H9 (cell line): Measurements from ENCODE around the gene CENPB. TPM values are rescaled to one million over a fixed set of nuclear protein-coding genes. Genes with fewer than 3 reads are reported as not detected.

ENCODE experiments used
- DNase-seq: peaks from one replicate; pipeline ENCODE4 v3.0.0-alpha.2; 2017
- H2AFZ ChIP-seq: one replicate; pipeline ENCODE4 v1.6.1; 2013; ENCODE audit warnings: mild to moderate bottlenecking, low read length, control low read depth, moderate library complexity
- H2AK5ac ChIP-seq: 2 replicates; pipeline ENCODE4 v1.6.1; 2013; ENCODE audit warnings: low read length, control low read depth, mixed read lengths; ENCODE audit not compliant: insufficient read length
- H2BK120ac ChIP-seq: one replicate; pipeline ENCODE4 v1.6.1; 2013; ENCODE audit warnings: low read depth, mild to moderate bottlenecking, low read length, control low read depth, inconsistent platforms; ENCODE audit not compliant: poor library complexity, severe bottlenecking
- H2BK12ac ChIP-seq: 2 replicates; pipeline ENCODE4 v1.6.1; 2013; ENCODE audit warnings: low read length, control low read depth, mixed read lengths, low read depth; ENCODE audit not compliant: insufficient read length
- H2BK15ac ChIP-seq: 2 replicates; pipeline ENCODE4 v1.6.1; 2013; ENCODE audit warnings: low read depth, low read length, control low read depth
- H2BK20ac ChIP-seq: one replicate; pipeline ENCODE4 v1.6.1; 2013; ENCODE audit warnings: low read depth, mild to moderate bottlenecking, low read length, control low read depth, inconsistent platforms; ENCODE audit not compliant: poor library complexity, severe bottlenecking
- H2BK5ac ChIP-seq: 2 replicates; pipeline ENCODE4 v1.6.1; 2013; ENCODE audit warnings: low read length, control low read depth, mixed read lengths; ENCODE audit not compliant: insufficient read length
- H3K14ac ChIP-seq: 2 replicates; pipeline ENCODE4 v1.6.1; 2013; ENCODE audit warnings: low read length, control low read depth; ENCODE audit not compliant: insufficient read depth
- H3K18ac ChIP-seq: 2 replicates; pipeline ENCODE4 v1.6.1; 2013; ENCODE audit warnings: low read depth, mild to moderate bottlenecking, mixed read lengths, low read length, control low read depth; ENCODE audit not compliant: insufficient read length
- H3K23ac ChIP-seq: 2 replicates; pipeline ENCODE4 v1.6.1; 2013; ENCODE audit warnings: low read length, control low read depth, mixed read lengths, low read depth; ENCODE audit not compliant: insufficient read length
- H3K23me2 ChIP-seq: 2 replicates; pipeline ENCODE4 v1.6.1; 2013; ENCODE audit warnings: low read depth, mild to moderate bottlenecking, mixed read lengths, low read length, control low read depth; ENCODE audit not compliant: insufficient read length, poor library complexity, severe bottlenecking
- H3K27ac ChIP-seq: 2 replicates; pipeline ENCODE4 v1.5.1; 2013; ENCODE audit warnings: low read length, control low read depth, mixed read lengths, low read depth; ENCODE audit not compliant: insufficient read length
- H3K27me3 ChIP-seq: 2 replicates; pipeline ENCODE4 v1.6.1; 2013; ENCODE audit warnings: low read length, control low read depth, inconsistent platforms; ENCODE audit not compliant: insufficient read depth
- H3K4ac ChIP-seq: 2 replicates; pipeline ENCODE4 v1.6.1; 2013; ENCODE audit warnings: low read depth, mild to moderate bottlenecking, control low read depth, inconsistent platforms, low read length, moderate library complexity
- H3K4me1 ChIP-seq: 2 replicates; pipeline ENCODE4 v1.6.1; 2013; ENCODE audit warnings: low read length, control low read depth, inconsistent platforms; ENCODE audit not compliant: insufficient read depth
- H3K4me2 ChIP-seq: 2 replicates; pipeline ENCODE4 v1.6.1; 2013; ENCODE audit warnings: low read length, control low read depth, mixed read lengths; ENCODE audit not compliant: insufficient read length, insufficient read depth
- H3K56ac ChIP-seq: 2 replicates; pipeline ENCODE4 v1.6.1; 2013; ENCODE audit warnings: low read depth, mild to moderate bottlenecking, mixed read lengths, low read length, control low read depth; ENCODE audit not compliant: insufficient read length
- H3K79me1 ChIP-seq: 2 replicates; pipeline ENCODE4 v1.6.1; 2013; ENCODE audit warnings: low read depth, mild to moderate bottlenecking, moderate library complexity, low read length, control low read depth, inconsistent platforms; ENCODE audit not compliant: insufficient read depth, poor library complexity, severe bottlenecking
- H3K79me2 ChIP-seq: 2 replicates; pipeline ENCODE4 v1.6.1; 2013; ENCODE audit warnings: low read length, control low read depth, inconsistent platforms; ENCODE audit not compliant: insufficient read depth
- H3K9ac ChIP-seq: 2 replicates; pipeline ENCODE4 v1.6.1; 2013; ENCODE audit warnings: low read length, control low read depth, mixed read lengths; ENCODE audit not compliant: insufficient read length; ENCODE audit errors: extremely low read depth
- H3K9me3 ChIP-seq: one replicate; pipeline ENCODE4 v1.6.1; 2013; ENCODE audit warnings: low read depth, low read length, inconsistent platforms; ENCODE audit not compliant: control insufficient read depth
- H3T11ph ChIP-seq: one replicate; pipeline ENCODE4 v1.6.1; 2013; ENCODE audit warnings: mild to moderate bottlenecking, low read length, control low read depth, inconsistent platforms
- H4K20me1 ChIP-seq: one replicate; pipeline ENCODE4 v1.6.1; 2013; ENCODE audit not compliant: control insufficient read depth, insufficient read length, insufficient read depth
- H4K5ac ChIP-seq: 2 replicates; pipeline ENCODE4 v1.6.1; 2013; ENCODE audit warnings: low read depth, mild to moderate bottlenecking, mixed read lengths, low read length, control low read depth; ENCODE audit not compliant: insufficient read length
- H4K8ac ChIP-seq: replicated peaks from 2 replicates; pipeline ENCODE4 v1.6.1; 2013; ENCODE audit warnings: low read length, control low read depth, mixed read lengths, low read depth; ENCODE audit not compliant: insufficient read length
- H4K91ac ChIP-seq: 2 replicates; pipeline ENCODE4 v1.6.1; 2013; ENCODE audit warnings: low read depth, mild to moderate bottlenecking, moderate library complexity, mixed read lengths, low read length, control low read depth; ENCODE audit not compliant: insufficient read length
- H3K27ac Mint-ChIP-seq, 3 experiments: 2 replicates in 2 of 3; 3 replicates in 1 of 3; pipeline ENCODE4 v1.8.0; 2020 to 2021; ENCODE audit warnings: mixed read lengths in 3 of 3, mild to moderate bottlenecking in 1 of 3, moderate library complexity in 1 of 3
- H3K27me3 Mint-ChIP-seq: 2 replicates; pipeline ENCODE4 v1.8.0; 2021; ENCODE audit warnings: low read depth, mild to moderate bottlenecking, moderate library complexity, mixed read lengths
- H3K36me3 Mint-ChIP-seq, 3 experiments: 2 replicates in 2 of 3; 3 replicates in 1 of 3; pipeline ENCODE4 v1.8.0; 2020 to 2021; ENCODE audit warnings: low read depth in 3 of 3, mixed read lengths in 3 of 3; ENCODE audit not compliant: insufficient read depth in 1 of 3
- H3K4me1 Mint-ChIP-seq, 2 experiments: 2 replicates each; pipeline ENCODE4 v1.8.0; 2020; ENCODE audit warnings: mixed read lengths in 2 of 2
- H3K4me3 Mint-ChIP-seq, 2 experiments: 2 replicates in 1 of 2; 3 replicates in 1 of 2; pipeline ENCODE4 v1.8.0; 2020 to 2021; ENCODE audit warnings: mild to moderate bottlenecking in 2 of 2, mixed read lengths in 2 of 2, moderate library complexity in 1 of 2
- H3K9me3 Mint-ChIP-seq, 2 experiments: 2 replicates in 1 of 2; 3 replicates in 1 of 2; pipeline ENCODE4 v1.8.0; 2020; ENCODE audit warnings: mild to moderate bottlenecking in 2 of 2, mixed read lengths in 2 of 2, moderate library complexity in 1 of 2
- WGBS: extraction: QIAGEN DNeasy Blood & Tissue Kit; methylation state at CpG from one replicate; pipeline ENCODE4 v1.1.7; 2013; ENCODE audit warnings: missing lambda C conversion rate, low lambda C conversion rate, mixed read lengths; ENCODE audit not compliant: insufficient read length; ENCODE audit errors: extremely low coverage; 5-methylcytosine and 5-hydroxymethylcytosine counted together
- total RNA-seq: library from RNA; stranded (reverse); gene quantifications from 2 replicates; pipeline ENCODE4 v1.2.1, GENCODE V29; 2021
- TF ChIP-seq, protein P1 (sequence below): fragments of 200-600 bp; sonication (generic); conservative IDR thresholded peaks from 3 replicates; pipeline ENCODE4 v1.8.0; 2021; ENCODE audit warnings: antibody characterized with exemption, mild to moderate bottlenecking

The CENPB gene
- total RNA-seq, 1 experiment from 2014 or later: 63.1 TPM

DNA sequence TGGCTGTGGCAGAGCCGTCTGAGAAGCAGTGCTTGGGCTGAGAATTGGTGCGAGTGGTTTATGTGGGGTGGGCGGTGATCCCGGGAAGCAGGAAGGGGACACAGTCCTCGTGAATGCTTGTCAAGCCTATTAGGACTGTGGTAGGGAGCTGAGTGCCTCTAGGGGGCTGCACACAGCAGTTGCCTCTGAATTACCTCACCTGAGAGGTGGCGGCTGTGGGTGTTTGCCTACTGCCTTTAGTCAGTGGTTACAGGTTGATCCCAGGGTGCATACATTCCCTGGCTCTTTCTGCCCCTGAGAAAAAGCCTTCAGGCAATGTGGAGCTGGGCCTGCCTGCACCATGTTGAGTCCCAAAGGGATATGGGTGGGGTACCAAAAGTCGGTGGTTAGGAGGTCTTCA is 39.0 kb upstream of the CENPB start:
- no peak overlapping the region for H3K4me2 ChIP-seq
- no peaks in the 10 kb centered on the region for H3K4me1 ChIP-seq
- H2BK20ac ChIP-seq: no peak overlapping the region
- no peaks in the 10 kb centered on the region for H3K79me2 ChIP-seq
- no peaks in the 10 kb centered on the region for H3K27me3 ChIP-seq
- H2BK5ac ChIP-seq: no peak overlapping the region
- Mint-ChIP-seq H3K9me3 (no peaks in the 10 kb centered on the region; a peak in 1 of 5 replicates), H3K27ac (no peak overlapping the region; a peak in 1 of 7 replicates), H3K4me1 (peaks cover 4 to 8% of the 10 kb centered on the region in 2 experiments), H3K36me3 (peaks cover 0 to 2% (median 0%) of the 10 kb centered on the region in 3 experiments; a peak in 2 of 7 replicates), H3K27me3 (no peaks in the 10 kb centered on the region), H3K4me3 (no peak overlapping the region; a peak in 1 of 5 replicates)
- H3K4ac ChIP-seq: no peak overlapping the region
- H2AK5ac ChIP-seq: no peak overlapping the region
- H3K56ac ChIP-seq: no peak overlapping the region
- TF ChIP-seq, protein P1, sequence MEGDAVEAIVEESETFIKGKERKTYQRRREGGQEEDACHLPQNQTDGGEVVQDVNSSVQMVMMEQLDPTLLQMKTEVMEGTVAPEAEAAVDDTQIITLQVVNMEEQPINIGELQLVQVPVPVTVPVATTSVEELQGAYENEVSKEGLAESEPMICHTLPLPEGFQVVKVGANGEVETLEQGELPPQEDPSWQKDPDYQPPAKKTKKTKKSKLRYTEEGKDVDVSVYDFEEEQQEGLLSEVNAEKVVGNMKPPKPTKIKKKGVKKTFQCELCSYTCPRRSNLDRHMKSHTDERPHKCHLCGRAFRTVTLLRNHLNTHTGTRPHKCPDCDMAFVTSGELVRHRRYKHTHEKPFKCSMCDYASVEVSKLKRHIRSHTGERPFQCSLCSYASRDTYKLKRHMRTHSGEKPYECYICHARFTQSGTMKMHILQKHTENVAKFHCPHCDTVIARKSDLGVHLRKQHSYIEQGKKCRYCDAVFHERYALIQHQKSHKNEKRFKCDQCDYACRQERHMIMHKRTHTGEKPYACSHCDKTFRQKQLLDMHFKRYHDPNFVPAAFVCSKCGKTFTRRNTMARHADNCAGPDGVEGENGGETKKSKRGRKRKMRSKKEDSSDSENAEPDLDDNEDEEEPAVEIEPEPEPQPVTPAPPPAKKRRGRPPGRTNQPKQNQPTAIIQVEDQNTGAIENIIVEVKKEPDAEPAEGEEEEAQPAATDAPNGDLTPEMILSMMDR: peak; percentile 51; the same call in 2 of the 3 replicates
- no peak overlapping the region for H2AFZ ChIP-seq
- no peak overlapping the region for H3K9ac ChIP-seq
- no peak overlapping the region for H3T11ph ChIP-seq
- no peak overlapping the region for H3K18ac ChIP-seq
- H3K9me3 ChIP-seq: no peaks in the 10 kb centered on the region
- no peak overlapping the region for H3K14ac ChIP-seq
- H3K23ac ChIP-seq: no peak overlapping the region
- no peak overlapping the region for H4K8ac ChIP-seq
- H2BK120ac ChIP-seq: no peak overlapping the region
- no peak overlapping the region for H3K27ac ChIP-seq
- no peak overlapping the region for H2BK15ac ChIP-seq
- H4K91ac ChIP-seq: no peak overlapping the region
- H4K20me1 ChIP-seq: no peaks in the 10 kb centered on the region
- no peaks in the 10 kb centered on the region for H3K23me2 ChIP-seq
- WGBS: no CpG with 5 or more reads among the region's 7 CpGs
- H2BK12ac ChIP-seq: no peak overlapping the region
- peak; percentile 67 for DNase-seq
- H4K5ac ChIP-seq: no peak overlapping the region
- H3K79me1 ChIP-seq: no peaks in the 10 kb centered on the region
